Measurements from ENCODE around the gene SPDYE9.
"Not testable (repeated sequence)": the region's sequence is repeated elsewhere in the genome, so short reads cannot be mapped to it uniquely, and the experiment has no call there.

The SPDYE9 gene, protein sequence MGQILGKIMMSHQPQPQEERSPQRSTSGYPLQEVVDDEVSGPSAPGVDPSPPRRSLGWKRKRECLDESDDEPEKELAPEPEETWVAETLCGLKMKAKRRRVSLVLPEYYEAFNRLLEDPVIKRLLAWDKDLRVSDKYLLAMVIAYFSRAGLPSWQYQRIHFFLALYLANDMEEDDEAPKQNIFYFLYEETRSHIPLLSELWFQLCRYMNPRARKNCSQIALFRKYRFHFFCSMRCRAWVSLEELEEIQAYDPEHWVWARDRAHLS

DNA sequence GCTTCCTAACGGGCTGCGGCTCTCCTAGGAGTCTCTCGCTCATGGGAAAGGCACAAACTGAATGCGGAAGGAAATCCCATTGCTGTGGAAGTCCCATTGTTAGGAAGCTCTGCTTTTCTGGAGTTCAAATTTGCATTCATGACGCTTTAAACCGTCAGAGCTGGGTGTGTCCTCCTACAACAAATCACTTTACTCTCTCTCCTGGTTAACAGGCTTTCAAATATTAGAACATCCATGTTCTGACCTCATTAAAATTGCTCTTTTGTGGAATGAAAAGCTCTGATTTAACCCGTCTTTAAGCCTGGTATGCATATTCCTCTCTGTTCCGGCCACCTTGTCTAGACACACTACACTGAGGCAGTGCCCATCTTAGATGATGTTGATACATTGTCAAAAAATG is at the start of gene SPDYE9:
TSS of gene SPDYE9 (minus strand) at position 101 of the 400 bp plus-strand sequence. CDS start 1,800 bp downstream, outside the sequence.
- not testable (repeated sequence) for DNase-seq (ENCODE audit: low spot score)

DNA sequence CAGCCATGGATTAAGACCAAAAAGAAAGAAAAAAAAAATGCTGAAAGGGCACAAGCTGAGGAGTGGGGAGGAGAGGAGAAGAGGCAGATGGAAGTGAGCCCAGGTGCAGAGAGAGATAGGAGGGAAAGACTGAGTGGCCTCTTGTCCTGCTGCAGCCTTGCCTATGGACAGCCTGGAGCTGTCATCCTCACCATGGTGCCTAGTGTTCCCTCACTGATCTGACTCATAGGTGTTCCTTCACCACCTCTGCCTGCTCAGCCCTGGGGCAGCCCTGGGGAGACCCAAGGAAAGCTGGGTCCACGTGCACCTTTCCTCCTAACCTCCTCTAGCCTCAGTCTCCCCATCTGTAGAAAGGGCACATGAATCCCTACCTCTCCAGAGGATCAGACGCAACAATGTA is 49.0 kb upstream of the SPDYE9 start:
- DNase-seq (ENCODE audit: low spot score), result not testable (repeated sequence)

DNA sequence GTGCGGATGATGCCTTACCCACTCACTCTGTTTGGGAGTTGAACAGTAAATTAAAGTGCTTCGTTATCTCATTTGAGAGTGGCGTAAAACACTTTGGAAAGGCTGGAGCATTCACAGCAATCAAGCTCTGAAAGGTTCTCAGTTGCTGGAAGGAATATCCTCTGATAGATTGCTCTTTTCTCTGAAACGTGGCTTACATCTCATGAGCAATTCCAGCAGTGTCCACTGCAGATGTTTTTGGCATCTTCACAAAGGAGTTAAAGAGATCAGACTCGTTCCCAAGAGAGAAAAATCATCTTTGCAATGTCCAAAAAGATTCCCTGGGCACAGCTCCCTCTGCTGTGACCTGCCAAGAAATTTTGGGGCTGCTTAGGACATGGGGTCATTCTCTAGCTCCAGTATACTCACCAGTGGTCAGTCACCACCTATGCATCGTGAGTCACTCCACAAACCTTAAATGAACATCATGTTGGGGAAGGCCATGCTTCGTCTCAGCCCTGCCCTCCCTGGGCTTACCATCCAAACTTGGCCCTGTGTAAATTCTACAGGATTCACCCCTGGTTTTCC is 46.9 kb upstream of the SPDYE9 start:
- not testable (repeated sequence) for DNase-seq (ENCODE audit: low spot score)

DNA sequence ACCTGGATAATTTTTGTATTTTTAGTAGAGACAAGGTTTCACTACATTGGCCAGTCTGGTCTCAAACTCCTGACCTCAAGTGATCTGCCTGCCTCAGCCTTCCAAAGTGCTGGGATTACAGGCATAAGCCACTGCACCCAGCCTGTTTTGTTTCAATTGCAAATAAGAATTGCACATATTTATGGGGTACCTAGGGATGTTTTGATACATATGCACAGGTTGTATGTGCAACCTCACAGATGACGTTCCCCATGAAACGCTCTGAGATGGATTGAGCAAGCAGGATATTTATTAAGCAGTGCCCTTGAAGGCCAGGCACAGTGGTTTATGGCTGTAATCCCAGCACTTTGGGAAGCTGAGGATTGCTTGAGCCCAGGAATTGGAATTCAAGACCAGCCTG is 44.8 kb upstream of the SPDYE9 start:
- DNase-seq (ENCODE audit: low spot score), result not testable (repeated sequence)

DNA sequence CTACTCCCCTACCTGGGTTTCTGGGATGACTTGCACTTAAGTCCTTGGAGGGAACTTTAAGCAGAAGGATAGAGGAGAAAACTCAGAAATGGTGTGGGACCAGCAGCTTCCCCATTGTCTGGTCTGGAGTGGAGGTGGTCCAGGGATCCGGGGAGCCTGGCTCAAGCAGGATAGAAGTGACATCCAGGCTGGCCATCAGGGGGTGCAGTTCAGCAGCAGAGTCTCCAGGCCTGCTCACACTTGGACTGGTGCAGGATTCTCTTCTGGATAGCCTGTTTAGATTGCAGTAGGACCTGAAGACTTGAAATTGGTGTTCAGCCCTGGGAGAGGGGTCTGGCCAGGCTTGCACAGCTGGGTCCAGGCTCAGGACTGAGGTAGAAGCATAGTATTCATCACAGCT is 38.3 kb upstream of the SPDYE9 start:
- DNase-seq (ENCODE audit: low spot score), result not testable (repeated sequence)

DNA sequence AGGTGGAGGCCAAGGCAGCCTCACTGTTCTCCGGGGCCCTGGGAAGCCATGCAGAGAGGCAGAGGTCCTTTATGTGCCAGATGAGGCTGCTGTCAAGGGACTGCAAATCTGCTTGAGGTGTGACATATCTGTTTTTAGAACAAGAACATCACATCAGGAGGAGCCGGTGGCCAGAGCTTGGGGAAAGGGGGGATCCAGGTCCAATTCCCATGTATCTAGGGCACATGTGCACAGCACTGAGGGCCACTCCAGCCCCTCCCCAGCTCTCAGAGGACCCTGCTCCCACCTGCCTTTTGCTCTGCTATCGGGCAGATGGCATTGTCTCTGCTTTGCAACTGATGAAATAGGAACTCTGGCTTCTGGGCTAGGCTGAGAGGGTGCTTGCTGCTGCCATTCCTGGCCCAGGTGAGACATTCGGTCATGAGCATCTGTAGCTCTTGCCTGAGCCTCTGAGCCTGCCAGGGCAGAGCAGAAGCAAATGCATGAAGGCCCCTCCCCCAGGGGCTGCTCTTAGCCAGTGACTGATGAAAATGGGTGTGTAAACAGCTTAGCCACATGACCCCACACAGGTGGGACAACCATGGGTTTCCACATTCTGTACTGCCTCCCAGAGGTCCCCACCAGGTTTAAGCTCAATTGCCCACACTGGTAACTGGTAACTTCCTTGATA is 37.1 kb upstream of the SPDYE9 start:
- not testable (repeated sequence) for DNase-seq (ENCODE audit: low spot score)

DNA sequence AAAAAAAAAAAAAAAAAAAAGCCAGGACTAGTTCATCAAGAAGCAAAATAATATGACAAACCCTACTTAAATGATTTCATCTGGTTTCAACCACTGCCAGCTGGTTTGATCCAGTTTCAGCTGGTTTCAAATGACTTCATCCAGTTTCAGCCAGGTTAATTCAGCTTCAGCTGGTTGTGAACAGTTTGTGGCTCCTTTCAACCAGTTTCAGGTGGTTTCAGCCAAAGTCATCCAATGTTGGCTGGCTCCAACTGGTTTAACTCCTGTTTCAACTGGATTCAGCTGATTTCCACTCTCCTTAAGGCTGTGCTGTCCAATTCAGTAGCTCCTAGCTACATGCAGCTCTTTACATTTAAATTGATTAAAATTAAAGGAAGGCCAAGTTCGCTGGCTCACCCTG is 32.3 kb upstream of the SPDYE9 start:
- not testable (repeated sequence) for DNase-seq (ENCODE audit: low spot score)

DNA sequence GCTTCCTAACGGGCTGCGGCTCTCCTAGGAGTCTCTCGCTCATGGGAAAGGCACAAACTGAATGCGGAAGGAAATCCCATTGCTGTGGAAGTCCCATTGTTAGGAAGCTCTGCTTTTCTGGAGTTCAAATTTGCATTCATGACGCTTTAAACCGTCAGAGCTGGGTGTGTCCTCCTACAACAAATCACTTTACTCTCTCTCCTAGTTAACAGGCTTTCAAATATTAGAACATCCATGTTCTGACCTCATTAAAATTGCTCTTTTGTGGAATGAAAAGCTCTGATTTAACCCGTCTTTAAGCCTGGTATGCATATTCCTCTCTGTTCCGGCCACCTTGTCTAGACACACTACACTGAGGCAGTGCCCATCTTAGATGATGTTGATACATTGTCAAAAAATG is 28.0 kb downstream of the SPDYE9 start, which contains the start of gene SPDYE11:
TSS of gene SPDYE11 (minus strand) at position 101 of the 400 bp plus-strand sequence. CDS start 1,800 bp downstream, outside the sequence.
- DNase-seq (ENCODE audit: low spot score), result not testable (repeated sequence)

DNA sequence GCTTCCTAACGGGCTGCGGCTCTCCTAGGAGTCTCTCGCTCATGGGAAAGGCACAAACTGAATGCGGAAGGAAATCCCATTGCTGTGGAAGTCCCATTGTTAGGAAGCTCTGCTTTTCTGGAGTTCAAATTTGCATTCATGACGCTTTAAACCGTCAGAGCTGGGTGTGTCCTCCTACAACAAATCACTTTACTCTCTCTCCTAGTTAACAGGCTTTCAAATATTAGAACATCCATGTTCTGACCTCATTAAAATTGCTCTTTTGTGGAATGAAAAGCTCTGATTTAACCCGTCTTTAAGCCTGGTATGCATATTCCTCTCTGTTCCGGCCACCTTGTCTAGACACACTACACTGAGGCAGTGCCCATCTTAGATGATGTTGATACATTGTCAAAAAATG is 56.2 kb downstream of the SPDYE9 start, which contains the start of gene SPDYE8:
TSS of gene SPDYE8 (minus strand) at position 101 of the 400 bp plus-strand sequence. CDS start 1,800 bp downstream, outside the sequence.
- DNase-seq (ENCODE audit: low spot score), result not testable (repeated sequence)
